Stomach (tissue), 9 donors: ENCODE measurements around the gene TMIGD2. TPM values are rescaled to one million over a fixed set of nuclear protein-coding genes. Genes with fewer than 3 reads are reported as not detected.
"Not testable (repeated sequence)": the region's sequence is repeated elsewhere in the genome, so short reads cannot be mapped to it uniquely, and the experiment has no call there.

Experiments used
- DNase-seq, 2 donors: peaks; one replicate each; pipeline versions ENCODE4 v3.0.0 to v3.0.0-alpha.2; 2013 to 2019
- H3K27ac ChIP-seq, 5 donors: fragments of 200-600 bp in 4 of 5; sonication (generic) in 4 of 5; one replicate each; pipeline ENCODE4 v1.5.1; 2013 to 2019; ENCODE audit warnings: mild to moderate bottlenecking in 1 of 5, moderate library complexity in 1 of 5
- H3K27me3 ChIP-seq, 3 donors: fragments of 200-600 bp; sonication (generic); one replicate each; pipeline ENCODE4 v1.5.1; 2017 to 2019; ENCODE audit warnings: mixed run types in 1 of 3
- H3K36me3 ChIP-seq, 4 donors: fragments of 200-600 bp; sonication (generic); 1 replicate in 3 of 4; 2 replicates in 1 of 4; pipeline ENCODE4 v1.5.1; 2016 to 2019
- H3K4me1 ChIP-seq, 4 donors: fragments of 200-600 bp; sonication (generic); one replicate each; pipeline ENCODE4 v1.5.1; 2016 to 2019
- H3K4me3 ChIP-seq, 4 donors: fragments of 200-600 bp; sonication (generic) in 3 of 4; one replicate each; pipeline ENCODE4 v1.5.1; 2016 to 2019; ENCODE audit warnings: mild to moderate bottlenecking in 1 of 4
- H3K9me3 ChIP-seq, 4 donors: fragments of 200-600 bp; sonication (generic); one replicate each; pipeline ENCODE4 v1.5.1; 2016 to 2019
- EP300 ChIP-seq: sonication (generic); formaldehyde crosslinking; IDR thresholded peaks from one replicate; pipeline ENCODE4 v1.6.1; 2017; ENCODE audit warnings: antibody characterized with exemption
- POLR2A ChIP-seq, 4 donors: fragments of 450-650 bp; IDR thresholded peaks; one replicate each; pipeline ENCODE4 v1.6.1; 2016; ENCODE audit warnings: antibody characterized with exemption in 4 of 4, control low read depth in 2 of 4, mild to moderate bottlenecking in 1 of 4, moderate library complexity in 1 of 4
- POLR2AphosphoS5 ChIP-seq, 3 donors: sonication (generic); formaldehyde crosslinking; IDR thresholded peaks; one replicate each; pipeline ENCODE4 v1.6.1; 2016; ENCODE audit warnings: antibody characterized with exemption in 3 of 3
- WGBS, 5 donors: extraction: QIAGEN DNeasy Blood & Tissue Kit in 3 of 5; methylation state at CpG; one replicate each; pipeline versions ENCODE4 v1.1.5 to v1.1.7; 2013 to 2018; 5-methylcytosine and 5-hydroxymethylcytosine counted together
- intact Hi-C: fragments of 100-400 bp; cut with DNase I; formaldehyde crosslinking; loops from one replicate; pipeline ENCODE4 v1.15.1; 2023; ENCODE audit warnings: low total_unique reads
- polyA plus RNA-seq, 3 donors: library from polyadenylated mRNA; stranded (reverse); fragments of 200-250 nt; gene quantifications; one replicate each; pipeline ENCODE4 v1.2.3, GENCODE V29; 2013
- total RNA-seq, 5 donors: library from RNA; depleted of rRNA; stranded (reverse); fragments of >200 nt; gene quantifications; one replicate each; pipeline versions ENCODE4 v1.1.0 to v1.2.3, GENCODE V29; 2014 to 2016
- TF ChIP-seq, protein P1 (sequence below), 7 experiments: fragments of 450-650 bp in 4 of 7; fragments of 200-600 bp in 3 of 7; sonication (generic) in 3 of 7; IDR thresholded peaks; one replicate each; pipeline ENCODE4 v1.5.1; 2016 to 2019; ENCODE audit warnings: antibody characterized with exemption in 7 of 7, control low read depth in 2 of 7, mild to moderate bottlenecking in 1 of 7
- donor health status: healthy with polysubstance abuse.
- donor health status: Bipolar disorder and iron deficiency.
- donor health status: healthy.

Gene TMIGD2
- total and polyA plus RNA-seq, 8 donors: 0.55 to 1.1 TPM; not detected in 6

GRCh38 chr19:4278010-4278409, 24.2 kb downstream of the TMIGD2 start:
- Histone ChIP-seq H3K4me3 (no peak overlapping the region), H3K27me3 (peaks cover 15 to 61% (median 37%) of the 10 kb centered on the region in 3 donors), H3K36me3 (no peaks in the 10 kb centered on the region), H3K4me1 (peaks cover 11 to 27% (median 16%) of the 10 kb centered on the region in 4 donors), H3K9me3 (no peaks in the 10 kb centered on the region), H3K27ac (no peak overlapping the region)
- TF ChIP-seq EP300 (no peak), POLR2AphosphoS5 (IDR thresholded peaks at IDR 0.05) (no peak), POLR2A (IDR thresholded peaks at IDR 0.05) (no peak)
- TF ChIP-seq, protein P1, sequence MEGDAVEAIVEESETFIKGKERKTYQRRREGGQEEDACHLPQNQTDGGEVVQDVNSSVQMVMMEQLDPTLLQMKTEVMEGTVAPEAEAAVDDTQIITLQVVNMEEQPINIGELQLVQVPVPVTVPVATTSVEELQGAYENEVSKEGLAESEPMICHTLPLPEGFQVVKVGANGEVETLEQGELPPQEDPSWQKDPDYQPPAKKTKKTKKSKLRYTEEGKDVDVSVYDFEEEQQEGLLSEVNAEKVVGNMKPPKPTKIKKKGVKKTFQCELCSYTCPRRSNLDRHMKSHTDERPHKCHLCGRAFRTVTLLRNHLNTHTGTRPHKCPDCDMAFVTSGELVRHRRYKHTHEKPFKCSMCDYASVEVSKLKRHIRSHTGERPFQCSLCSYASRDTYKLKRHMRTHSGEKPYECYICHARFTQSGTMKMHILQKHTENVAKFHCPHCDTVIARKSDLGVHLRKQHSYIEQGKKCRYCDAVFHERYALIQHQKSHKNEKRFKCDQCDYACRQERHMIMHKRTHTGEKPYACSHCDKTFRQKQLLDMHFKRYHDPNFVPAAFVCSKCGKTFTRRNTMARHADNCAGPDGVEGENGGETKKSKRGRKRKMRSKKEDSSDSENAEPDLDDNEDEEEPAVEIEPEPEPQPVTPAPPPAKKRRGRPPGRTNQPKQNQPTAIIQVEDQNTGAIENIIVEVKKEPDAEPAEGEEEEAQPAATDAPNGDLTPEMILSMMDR (IDR thresholded peaks at IDR 0.05): no peak
- no peak for DNase-seq
- intact Hi-C loops: no loop called here
- 15 to 36% (median 26%) methylated on average over 4 of the region's 4 CpGs for WGBS, 5 donors

DNA sequence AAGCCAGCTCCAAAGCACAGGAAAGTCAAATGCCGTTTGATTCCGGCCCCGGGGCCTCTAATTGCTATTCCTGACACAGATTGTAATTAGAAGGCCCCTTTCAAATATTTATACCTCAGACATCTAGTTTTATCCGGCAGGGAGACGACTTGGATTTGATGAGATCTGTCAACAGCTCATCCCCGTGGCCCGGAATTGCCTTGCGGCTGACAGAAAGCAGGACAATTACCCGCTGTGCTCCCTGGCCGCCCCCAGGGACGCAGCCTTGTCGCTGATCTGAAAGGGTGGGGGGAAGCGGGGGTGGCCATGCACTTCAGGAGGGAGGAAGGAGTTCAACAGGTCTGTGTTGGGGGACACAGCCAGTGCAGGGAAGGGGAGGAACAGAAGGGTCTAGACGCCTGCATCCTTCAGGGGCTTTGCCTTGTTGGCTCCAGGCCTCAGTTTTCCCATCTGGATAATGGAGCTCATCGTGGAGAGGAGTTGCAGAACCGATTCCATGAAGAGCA, 24.9 kb downstream of the TMIGD2 start:
- Histone ChIP-seq H3K27ac (no peak overlapping the region), H3K4me3 (no peak overlapping the region), H3K9me3 (no peaks in the 10 kb centered on the region), H3K4me1 (peaks cover 11 to 27% (median 16%) of the 10 kb centered on the region in 4 donors), H3K27me3 (peaks cover 15 to 53% (median 37%) of the 10 kb centered on the region in 3 donors), H3K36me3 (peaks cover 0 to 4% (median 1%) of the 10 kb centered on the region in 4 donors)
- 35 to 48% (median 40%) methylated on average over 16 of the region's 16 CpGs for WGBS, 5 donors
- TF ChIP-seq, protein P1 (IDR thresholded peaks at IDR 0.05): no peak
- TF ChIP-seq POLR2AphosphoS5 (IDR thresholded peaks at IDR 0.05) (no peak), POLR2A (IDR thresholded peaks at IDR 0.05) (no peak), EP300 (no peak)
- no peak for DNase-seq
- intact Hi-C loops: no loop called here

GRCh38 chr19:4274321-4274686, 27.9 kb downstream of the TMIGD2 start:
- H3K4me3 ChIP-seq, H3K27ac ChIP-seq, H3K9me3 ChIP-seq, intact Hi-C loops, DNase-seq: not testable (repeated sequence)
- Histone ChIP-seq H3K36me3 (peaks cover 11 to 33% (median 30%) of the 10 kb centered on the region in 4 donors), H3K4me1 (peaks cover 5 to 12% (median 8%) of the 10 kb centered on the region in 4 donors), H3K27me3 (peaks cover 6 to 24% (median 19%) of the 10 kb centered on the region in 3 donors)
- 80 to 88% (median 86%) methylated on average over 6 of the region's 6 CpGs for WGBS, 5 donors

GRCh38 chr19:4272894-4273293, 29.3 kb downstream of the TMIGD2 start:
- 50 to 70% (median 65%) methylated on average over 7 to 10 of the region's 10 CpGs for WGBS, 5 donors
- H3K36me3 ChIP-seq: peaks cover 24 to 47% (median 44%) of the 10 kb centered on the region in 4 donors
- H3K4me3 ChIP-seq: no peak overlapping the region
- no peak for DNase-seq
- TF ChIP-seq POLR2A (IDR thresholded peaks at IDR 0.05) (no peak), POLR2AphosphoS5 (IDR thresholded peaks at IDR 0.05) (no peak)
- intact Hi-C loops: no loop called here
- H3K4me1 ChIP-seq: peaks cover 0 to 8% (median 3%) of the 10 kb centered on the region in 4 donors
- H3K9me3 ChIP-seq: no peaks in the 10 kb centered on the region
- no peak overlapping the region for H3K27ac ChIP-seq
- H3K27me3 ChIP-seq: peaks cover 0 to 9% (median 5%) of the 10 kb centered on the region in 3 donors

- intact Hi-C loops: no loop called here
- H3K36me3 ChIP-seq: peaks cover 34 to 87% (median 78%) of the 10 kb centered on the region in 4 donors
- H3K27me3 ChIP-seq: no peaks in the 10 kb centered on the region
- H3K9me3 ChIP-seq: no peaks in the 10 kb centered on the region
- 82 to 95% (median 90%) methylated on average over 11 to 13 of the region's 13 CpGs for WGBS, 5 donors
- TF ChIP-seq POLR2A (IDR thresholded peaks at IDR 0.05) (no peak), POLR2AphosphoS5 (IDR thresholded peaks at IDR 0.05) (no peak), EP300 (no peak)
- TF ChIP-seq, protein P1 (IDR thresholded peaks at IDR 0.05): no peak
- H3K4me1 ChIP-seq: peaks cover 0 to 18% (median 11%) of the 10 kb centered on the region in 4 donors
- H3K4me3 ChIP-seq: no peak overlapping the region
- no peak for DNase-seq
- peak overlapping the region in 4 of 5 donors; percentile 64 to 82 (median 72) for H3K27ac ChIP-seq
Observed at GRCh38 chr19:4268816-4269430, 33.3 kb downstream of the TMIGD2 start.
